Sigmoid colon (tissue), 7 donors: ENCODE data around the gene NFIA. TPM values are rescaled to one million over a fixed set of nuclear protein-coding genes. Genes with fewer than 3 reads are reported as not detected.
"Not testable (repeated sequence)": the region's sequence is repeated elsewhere in the genome, so short reads cannot be mapped to it uniquely, and the experiment has no call there.

Experiments used
- DNase-seq: peaks from one replicate; pipeline ENCODE4 v3.0.0-alpha.2; 2019
- H3K27ac ChIP-seq, 4 donors: fragments of 200-600 bp; sonication (generic); one replicate each; pipeline ENCODE4 v1.5.1; 2016 to 2019; ENCODE audit warnings: mild to moderate bottlenecking in 1 of 4
- H3K27me3 ChIP-seq, 3 donors: fragments of 200-600 bp; sonication (generic); one replicate each; pipeline ENCODE4 v1.5.1; 2019; ENCODE audit warnings: mild to moderate bottlenecking in 1 of 3
- H3K36me3 ChIP-seq, 4 donors: fragments of 200-600 bp; sonication (generic); one replicate each; pipeline ENCODE4 v1.5.1; 2016 to 2019
- H3K4me1 ChIP-seq, 4 donors: fragments of 200-600 bp; sonication (generic); one replicate each; pipeline ENCODE4 v1.5.1; 2017 to 2019
- H3K4me3 ChIP-seq, 4 donors: fragments of 200-600 bp; sonication (generic); one replicate each; pipeline ENCODE4 v1.5.1; 2017 to 2019; ENCODE audit warnings: mild to moderate bottlenecking in 2 of 4, moderate library complexity in 1 of 4
- H3K9me3 ChIP-seq, 4 donors: fragments of 200-600 bp in 3 of 4; sonication (generic) in 3 of 4; one replicate each; pipeline versions ENCODE4 v1.5.1 to v1.6.1; 2013 to 2019
- EP300 ChIP-seq, 4 donors: sonication (generic); formaldehyde crosslinking; IDR thresholded peaks; one replicate each; pipeline ENCODE4 v1.6.1; 2017; ENCODE audit warnings: antibody characterized with exemption in 4 of 4
- POLR2A ChIP-seq, 2 donors: fragments of 450-650 bp; IDR thresholded peaks; one replicate each; pipeline ENCODE4 v1.6.1; 2016; ENCODE audit warnings: antibody characterized with exemption in 2 of 2, mild to moderate bottlenecking in 2 of 2, moderate library complexity in 2 of 2
- POLR2AphosphoS5 ChIP-seq, 4 donors: sonication (generic); formaldehyde crosslinking; IDR thresholded peaks; one replicate each; pipeline ENCODE4 v1.6.1; 2017; ENCODE audit warnings: antibody characterized with exemption in 4 of 4
- WGBS, 2 donors: extraction: QIAGEN DNeasy Blood & Tissue Kit; methylation state at CpG; one replicate each; pipeline ENCODE4 v1.1.7; 2013; 5-methylcytosine and 5-hydroxymethylcytosine counted together
- intact Hi-C: fragments of 100-400 bp; cut with DNase I; formaldehyde crosslinking; loops from one replicate; pipeline ENCODE4 v1.15.1; 2023
- polyA plus RNA-seq, 3 donors: library from polyadenylated mRNA; stranded (reverse); fragments of 200-250 nt; gene quantifications; one replicate each; pipeline ENCODE4 v1.2.3, GENCODE V29; 2013
- total RNA-seq, 4 donors: library from RNA; depleted of rRNA; stranded (reverse); fragments of >200 nt; gene quantifications; one replicate each; pipeline ENCODE4 v1.1.0, GENCODE V29; 2016
- TF ChIP-seq, protein P1 (sequence below), 4 experiments: fragments of 450-650 bp in 3 of 4; fragments of 200-600 bp in 1 of 4; IDR thresholded peaks; one replicate each; pipeline ENCODE4 v1.5.1; 2016 to 2019; ENCODE audit warnings: antibody characterized with exemption in 4 of 4, mild to moderate bottlenecking in 3 of 4, moderate library complexity in 2 of 4
- donor health status: healthy with polysubstance abuse.
- donor health status: Bipolar disorder and iron deficiency.
- donor health status: healthy.

Gene NFIA
- total and polyA plus RNA-seq, 7 donors, result 2.3 to 154 (median 79.7) TPM

DNA sequence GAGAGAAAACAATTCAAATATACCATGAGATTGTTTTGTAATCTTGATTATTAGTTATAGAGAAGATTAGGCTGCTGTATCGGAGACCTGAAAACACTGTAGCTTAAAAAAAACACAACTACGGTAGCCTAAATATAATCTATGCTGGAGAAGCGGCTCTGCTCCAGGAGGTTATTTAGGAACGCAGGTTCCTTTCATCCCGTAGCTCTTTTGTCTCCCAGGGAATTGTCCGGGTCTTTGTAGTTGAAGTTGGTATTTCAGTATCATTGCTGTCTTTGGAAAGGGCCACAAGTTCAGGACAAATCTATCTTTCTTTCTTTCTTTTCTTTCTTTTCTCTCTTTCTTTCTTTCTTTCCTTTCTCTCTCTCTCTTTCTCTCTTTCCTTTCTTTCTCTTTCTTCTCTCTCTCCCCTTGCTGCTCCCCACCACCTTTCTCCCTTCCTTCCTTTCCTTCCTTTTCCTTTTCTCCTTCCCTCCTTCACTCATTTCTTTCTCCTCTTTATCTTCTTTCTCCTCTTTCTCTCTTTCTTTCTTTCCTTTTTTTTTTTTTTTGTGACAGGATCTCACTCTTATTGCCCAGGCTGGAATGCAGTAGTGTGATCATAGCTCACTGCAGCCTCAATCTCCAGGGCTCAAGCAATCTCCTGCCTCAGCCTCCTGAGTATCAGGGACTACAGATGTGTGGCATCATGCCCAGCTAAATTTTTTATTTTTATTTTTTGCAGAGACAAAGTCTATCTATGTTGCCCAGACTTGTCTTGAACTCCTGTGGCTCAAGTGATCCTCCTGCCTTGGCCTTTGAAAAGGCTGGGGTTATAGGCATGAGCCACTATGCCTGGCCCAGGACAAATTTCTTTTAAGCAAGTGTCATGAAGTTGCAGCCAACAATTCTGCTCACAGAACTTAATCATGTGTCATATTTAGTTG, 10.9 kb upstream of the NFIA start:
- Histone ChIP-seq H3K27ac (no peak overlapping the region), H3K4me1 (peaks cover 0 to 12% (median 9%) of the 10 kb centered on the region in 4 donors), H3K9me3 (no peaks in the 10 kb centered on the region), H3K4me3 (no peak overlapping the region), H3K36me3 (no peaks in the 10 kb centered on the region), H3K27me3 (no peaks in the 10 kb centered on the region)
- TF ChIP-seq, protein P1, sequence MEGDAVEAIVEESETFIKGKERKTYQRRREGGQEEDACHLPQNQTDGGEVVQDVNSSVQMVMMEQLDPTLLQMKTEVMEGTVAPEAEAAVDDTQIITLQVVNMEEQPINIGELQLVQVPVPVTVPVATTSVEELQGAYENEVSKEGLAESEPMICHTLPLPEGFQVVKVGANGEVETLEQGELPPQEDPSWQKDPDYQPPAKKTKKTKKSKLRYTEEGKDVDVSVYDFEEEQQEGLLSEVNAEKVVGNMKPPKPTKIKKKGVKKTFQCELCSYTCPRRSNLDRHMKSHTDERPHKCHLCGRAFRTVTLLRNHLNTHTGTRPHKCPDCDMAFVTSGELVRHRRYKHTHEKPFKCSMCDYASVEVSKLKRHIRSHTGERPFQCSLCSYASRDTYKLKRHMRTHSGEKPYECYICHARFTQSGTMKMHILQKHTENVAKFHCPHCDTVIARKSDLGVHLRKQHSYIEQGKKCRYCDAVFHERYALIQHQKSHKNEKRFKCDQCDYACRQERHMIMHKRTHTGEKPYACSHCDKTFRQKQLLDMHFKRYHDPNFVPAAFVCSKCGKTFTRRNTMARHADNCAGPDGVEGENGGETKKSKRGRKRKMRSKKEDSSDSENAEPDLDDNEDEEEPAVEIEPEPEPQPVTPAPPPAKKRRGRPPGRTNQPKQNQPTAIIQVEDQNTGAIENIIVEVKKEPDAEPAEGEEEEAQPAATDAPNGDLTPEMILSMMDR (IDR thresholded peaks at IDR 0.05), result no peak
- TF ChIP-seq POLR2A (IDR thresholded peaks at IDR 0.05), result no peak
- TF ChIP-seq POLR2AphosphoS5 (IDR thresholded peaks at IDR 0.05), result no peak
- TF ChIP-seq EP300 (IDR thresholded peaks at IDR 0.05), result no peak
- DNase-seq, result no peak
- intact Hi-C loops, result loop anchor here (10.0 kb wide), 1 partner anchor 653 kb away; the partner anchor contains the start of gene TM2D1
- 91 to 92% methylated on average over 6 of the region's 6 CpGs for WGBS, 2 donors

DNA sequence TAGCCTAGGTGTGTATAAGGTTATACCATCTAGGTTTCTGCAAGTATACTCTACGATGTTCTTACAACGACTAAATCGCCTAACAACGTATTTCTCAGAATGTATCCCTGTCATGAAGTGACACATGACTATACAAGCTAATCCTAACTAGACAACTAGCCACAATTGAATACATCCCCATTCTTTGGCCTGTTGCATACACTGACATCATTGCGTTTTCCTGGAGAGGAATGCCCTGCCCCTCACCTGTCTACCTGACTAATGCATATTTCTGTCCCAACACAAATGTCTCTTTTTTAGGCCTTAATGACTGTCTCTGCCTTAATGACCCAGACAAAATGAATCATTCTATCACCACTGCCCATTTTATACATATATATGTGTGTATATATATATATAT, 8.5 kb upstream of the NFIA start:
- WGBS, 2 donors, result 95 to 98% methylated on average over 5 of the region's 5 CpGs
- Histone ChIP-seq H3K4me3 (no peak overlapping the region), H3K9me3 (no peaks in the 10 kb centered on the region), H3K27me3 (no peaks in the 10 kb centered on the region), H3K36me3 (no peaks in the 10 kb centered on the region), H3K4me1 (peaks cover 0 to 26% (median 21%) of the 10 kb centered on the region in 4 donors), H3K27ac (no peak overlapping the region)
- DNase-seq, result no peak
- TF ChIP-seq, protein P1 (IDR thresholded peaks at IDR 0.05), result no peak
- TF ChIP-seq POLR2AphosphoS5 (IDR thresholded peaks at IDR 0.05), result no peak
- no peak for TF ChIP-seq POLR2A (IDR thresholded peaks at IDR 0.05)
- no peak for TF ChIP-seq EP300 (IDR thresholded peaks at IDR 0.05)
- intact Hi-C loops, result loop anchor here (10.0 kb wide), 1 partner anchor 651 kb away; the partner anchor contains the start of gene TM2D1

DNA sequence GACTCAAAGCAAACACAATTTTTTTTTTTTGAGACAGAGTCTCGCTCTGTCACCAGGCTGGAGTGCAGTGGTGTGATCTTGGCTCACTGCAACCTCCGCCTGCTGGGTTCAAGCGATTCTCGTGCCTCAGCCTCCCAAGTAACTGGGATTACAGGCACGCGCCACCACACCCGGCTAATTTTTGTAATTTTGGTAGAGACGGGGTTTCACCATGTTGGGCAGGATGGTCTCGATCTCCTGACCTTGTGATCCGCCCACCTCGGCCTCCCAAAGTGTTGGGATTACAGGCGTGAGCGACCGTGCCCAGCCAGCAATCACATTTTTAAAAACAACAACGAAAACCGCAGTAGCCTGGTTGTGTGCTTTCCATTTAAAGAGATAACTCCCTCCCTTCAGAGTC, 6.5 kb upstream of the NFIA start:
- H3K4me3 ChIP-seq, DNase-seq, H3K9me3 ChIP-seq, H3K36me3 ChIP-seq, H3K27me3 ChIP-seq: not testable (repeated sequence)
- 40 to 66% methylated on average over 16 of the region's 16 CpGs for WGBS, 2 donors
- peak overlapping the region; percentile 95 to 97 (median 96) for H3K27ac ChIP-seq
- peaks cover 0 to 37% (median 34%) of the 10 kb centered on the region in 4 donors for H3K4me1 ChIP-seq
- intact Hi-C loops, result loop anchor here (10.0 kb wide), 1 partner anchor 649 kb away; the partner anchor contains the start of gene TM2D1

DNA sequence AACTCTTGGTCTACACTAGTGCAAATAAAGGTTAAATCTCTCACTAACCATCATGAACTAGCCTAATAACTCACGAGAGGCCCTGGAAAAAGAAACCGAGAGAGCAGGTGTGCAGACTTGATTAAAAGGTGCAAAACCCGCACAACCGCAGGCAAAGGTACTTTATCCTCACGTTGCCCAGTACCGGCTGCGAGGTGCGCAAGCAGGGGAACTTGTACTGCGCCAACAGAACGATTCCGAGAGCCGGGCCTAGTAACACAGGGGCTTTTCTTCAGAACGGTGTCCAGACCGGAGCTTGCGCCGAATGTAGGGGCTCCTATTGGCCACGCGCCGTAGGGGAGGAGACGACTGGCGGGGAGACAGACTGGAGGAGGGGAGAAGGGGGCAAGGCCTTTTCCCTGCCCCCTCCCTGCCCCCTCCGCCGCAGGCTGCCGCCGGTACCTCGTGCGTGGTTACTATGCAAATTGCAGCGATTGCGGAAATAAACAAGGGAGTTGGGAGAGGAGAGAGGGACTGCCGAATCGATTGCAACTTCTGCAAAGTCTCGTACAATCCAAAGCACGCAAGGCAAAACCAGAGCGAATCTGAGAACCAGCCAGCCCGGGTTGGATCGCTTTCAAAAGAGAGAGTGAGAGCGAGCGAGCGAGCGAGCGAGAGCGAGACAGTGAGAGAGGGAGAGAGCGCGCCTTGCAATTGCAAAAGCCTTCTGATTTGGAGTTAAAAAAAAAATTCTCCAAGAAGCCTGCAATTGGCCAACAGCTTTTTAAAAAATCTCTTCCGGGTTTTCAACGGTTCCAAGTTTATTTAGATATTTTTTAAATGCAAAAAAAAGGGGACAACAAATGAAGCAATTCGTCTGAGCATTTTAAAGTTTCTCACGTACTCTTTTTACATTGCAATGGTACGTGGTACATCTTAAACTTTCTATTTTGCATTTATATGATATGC, 5.4 kb upstream of the NFIA start:
- H3K4me3 ChIP-seq, result peak overlapping the region; percentile 45 to 60 (median 54)
- no peaks in the 10 kb centered on the region for H3K9me3 ChIP-seq
- no peaks in the 10 kb centered on the region for H3K27me3 ChIP-seq
- whole genome bisulfite sequencing, 2 donors, result 1% methylated on average over 49 of the region's 49 CpGs
- intact Hi-C loops, result loop anchor here (10.0 kb wide), 1 partner anchor 648 kb away; the partner anchor contains the start of gene TM2D1
- DNase-seq, result peak; percentile 91
- H3K36me3 ChIP-seq, result no peaks in the 10 kb centered on the region
- peak overlapping the region; percentile 95 to 97 (median 96) for H3K27ac ChIP-seq
- no peak for TF ChIP-seq EP300 (IDR thresholded peaks at IDR 0.05)
- no peak for TF ChIP-seq POLR2A (IDR thresholded peaks at IDR 0.05)
- peak in 3 of 4 donors; percentile 50 to 61 (median 58) for TF ChIP-seq POLR2AphosphoS5 (IDR thresholded peaks at IDR 0.05)
- TF ChIP-seq, protein P1 (IDR thresholded peaks at IDR 0.05), result no peak
- peaks cover 0 to 46% (median 42%) of the 10 kb centered on the region in 4 donors for H3K4me1 ChIP-seq
